Measurements from ENCODE around the gene LIN54. TPM values are rescaled to one million over a fixed set of nuclear protein-coding genes. Genes with fewer than 3 reads are reported as not detected.
"Not testable (repeated sequence)": the region's sequence is repeated elsewhere in the genome, so short reads cannot be mapped to it uniquely, and the experiment has no call there.

LIN54 gene
- total and polyA plus RNA-seq, 2 of the 4 experiments (the other 2 are of a cell fraction), result 5.3 to 26.9 TPM

DNA sequence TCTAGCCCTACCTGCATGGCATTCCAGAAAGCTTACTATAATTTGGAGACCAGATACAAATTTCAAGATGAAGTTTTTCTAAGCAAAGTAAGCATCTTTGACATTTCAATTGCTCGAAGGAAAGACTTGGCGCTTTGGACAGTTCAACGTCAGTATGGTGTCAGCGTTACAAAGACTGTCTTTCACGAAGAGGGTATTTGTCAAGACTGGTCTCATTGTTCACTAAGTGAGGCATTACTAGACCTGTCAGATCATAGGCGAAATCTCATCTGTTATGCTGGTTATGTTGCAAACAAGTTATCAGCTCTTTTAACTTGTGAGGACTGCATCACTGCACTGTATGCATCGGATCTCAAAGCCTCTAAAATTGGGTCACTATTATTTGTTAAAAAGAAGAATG is 92.5 kb downstream of the LIN54 start:
- H2AFZ ChIP-seq (replicated peaks; ENCODE audit: low read length, poor library complexity), result no peak overlapping the region
- no peak overlapping the region for H2BK120ac ChIP-seq (ENCODE audit: low read depth, low read length)
- no peak overlapping the region for H3K18ac ChIP-seq (ENCODE audit: low read depth, low read length)
- no peak overlapping the region for H2BK15ac ChIP-seq (ENCODE audit: low read depth, low read length)
- peaks cover 1% of the 10 kb centered on the region; the same call in 1 of the 2 replicates for H3K36me3 ChIP-seq (ENCODE audit: control insufficient read depth, insufficient read depth, low read length)
- H4K91ac ChIP-seq (ENCODE audit: insufficient read depth, low read depth, low read length), result no peak overlapping the region
- ATAC-seq (ENCODE audit: low read depth) (no peak), DNase-seq (no peak)
- no peaks in the 10 kb centered on the region for H3K9me3 ChIP-seq (ENCODE audit: control insufficient read depth, insufficient read depth, low read length)
- H4K20me1 ChIP-seq (ENCODE audit: insufficient read depth, low read length), result no peaks in the 10 kb centered on the region
- no peaks in the 10 kb centered on the region for H3K9me1 ChIP-seq (ENCODE audit: insufficient read depth, low read length)
- in situ Hi-C loops (cut with MboI; ENCODE audit: low sequenced_read_pairs), result no loop called here
- no peak overlapping the region for H4K8ac ChIP-seq (ENCODE audit: low read depth in 2 of 2, low read length in 2 of 2)
- no peak overlapping the region for H4K5ac ChIP-seq (ENCODE audit: low read depth, low read length)
- 98% methylated on average over 6 of the region's 7 CpGs; no CpG with 5 or more reads in 1 of the 2 experiments for WGBS, 2 experiments (ENCODE audit: extremely low coverage in 2 of 2, insufficient read length in 1 of 2)
- H2AK5ac ChIP-seq (ENCODE audit: low read depth, low read length), result no peak overlapping the region
- dilution Hi-C loops (cut with HindIII; ENCODE audit: low sequenced_read_pairs, unreplicated experiment), result no loop called here
- intact Hi-C loops (cut with micrococcal nuclease), result no loop called here
- H3K14ac ChIP-seq (replicated peaks; ENCODE audit: low read depth, low read length), result no peak overlapping the region
- no peaks in the 10 kb centered on the region for H3K27me3 ChIP-seq (ENCODE audit: control insufficient read depth, insufficient read depth, low read length)
- H3K27ac ChIP-seq (ENCODE audit: insufficient read depth, low read length), result no peak overlapping the region
- H3K4ac ChIP-seq (ENCODE audit: low read depth, low read length), result no peak overlapping the region
- no peak overlapping the region for H3K56ac ChIP-seq (ENCODE audit: extremely low read depth, insufficient read depth, low read length)
- no TSS peak for BruUV-seq (replicated peaks)
- CTCF ChIA-PET, result no interaction called here
- no peak overlapping the region for H2BK20ac ChIP-seq (ENCODE audit: low read depth, low read length)
- POLR2A ChIA-PET (ENCODE audit: unreplicated experiment), result interaction anchor here (0.5 kb wide), 1 partner anchor 13 kb away, joined by 3 read pairs; no protein-coding TSS in a partner anchor
- no peaks in the 10 kb centered on the region for H3K79me1 ChIP-seq (ENCODE audit: low read depth in 1 of 2, low read length in 2 of 2)
- H3K9ac ChIP-seq (ENCODE audit: low read depth, low read length), result no peak overlapping the region
- no peak overlapping the region for H3K4me2 ChIP-seq (ENCODE audit: low read depth, low read length)
- TF ChIP-seq RCOR1 (IDR thresholded peaks at IDR 0.05; ENCODE audit: insufficient replicate concordance, low read length), result no peak
- no peak for TF ChIP-seq POLR2A (IDR thresholded peaks at IDR 0.05; ENCODE audit: low read depth, low read length)
- TF ChIP-seq ELK1 (IDR thresholded peaks at IDR 0.05; ENCODE audit: borderline replicate concordance, low read depth, low read length), result no peak
- TF ChIP-seq MAZ (IDR thresholded peaks at IDR 0.05; ENCODE audit: borderline replicate concordance, low read depth, low read length), result no peak
- TF ChIP-seq FOS (IDR thresholded peaks at IDR 0.05; ENCODE audit: low read depth, low read length), result no peak
- no peak overlapping the region for H2BK5ac ChIP-seq (ENCODE audit: low read depth, low read length, poor library complexity, severe bottlenecking)
- H2AK9ac ChIP-seq (replicated peaks; ENCODE audit: low read depth, low read length, poor library complexity), result no peak overlapping the region
- no peaks in the 10 kb centered on the region for H3K4me1 ChIP-seq (ENCODE audit: control insufficient read depth, insufficient read depth, low read length)
- no peak overlapping the region for H3K4me3 ChIP-seq (ENCODE audit: insufficient read depth, low read depth, low read length)
- no peak overlapping the region for H3K23ac ChIP-seq (ENCODE audit: low read depth, low read length)

- H3K4me2 ChIP-seq (ENCODE audit: low read depth, low read length); H3K4me1 ChIP-seq (ENCODE audit: control insufficient read depth, insufficient read depth, low read length); H2BK20ac ChIP-seq (ENCODE audit: low read depth, low read length); H2AK9ac ChIP-seq (replicated peaks; ENCODE audit: low read depth, low read length, poor library complexity); ATAC-seq (ENCODE audit: low read depth); H4K91ac ChIP-seq (ENCODE audit: insufficient read depth, low read depth, low read length); H3K27ac ChIP-seq (ENCODE audit: insufficient read depth, low read length); H3K36me3 ChIP-seq (ENCODE audit: control insufficient read depth, insufficient read depth, low read length); H2AFZ ChIP-seq (replicated peaks; ENCODE audit: low read length, poor library complexity); DNase-seq; H3K23ac ChIP-seq (ENCODE audit: low read depth, low read length); BruUV-seq (replicated peaks); intact Hi-C loops (cut with micrococcal nuclease); H3K27me3 ChIP-seq (ENCODE audit: control insufficient read depth, insufficient read depth, low read length); H3K4me3 ChIP-seq (ENCODE audit: insufficient read depth, low read depth, low read length); H2BK15ac ChIP-seq (ENCODE audit: low read depth, low read length); H3K14ac ChIP-seq (replicated peaks; ENCODE audit: low read depth, low read length); H3K79me1 ChIP-seq (ENCODE audit: low read depth in 1 of 2, low read length in 2 of 2); H3K9ac ChIP-seq (ENCODE audit: low read depth, low read length); H2BK120ac ChIP-seq (ENCODE audit: low read depth, low read length); POLR2A ChIA-PET (ENCODE audit: unreplicated experiment); in situ Hi-C loops (cut with MboI; ENCODE audit: low sequenced_read_pairs); H2AK5ac ChIP-seq (ENCODE audit: low read depth, low read length); H4K20me1 ChIP-seq (ENCODE audit: insufficient read depth, low read length); H3K56ac ChIP-seq (ENCODE audit: extremely low read depth, insufficient read depth, low read length); H3K4ac ChIP-seq (ENCODE audit: low read depth, low read length); H4K5ac ChIP-seq (ENCODE audit: low read depth, low read length); H2BK5ac ChIP-seq (ENCODE audit: low read depth, low read length, poor library complexity, severe bottlenecking); H3K9me3 ChIP-seq (ENCODE audit: control insufficient read depth, insufficient read depth, low read length); H3K18ac ChIP-seq (ENCODE audit: low read depth, low read length); H3K9me1 ChIP-seq (ENCODE audit: insufficient read depth, low read length); dilution Hi-C loops (cut with HindIII; ENCODE audit: low sequenced_read_pairs, unreplicated experiment); H4K8ac ChIP-seq (ENCODE audit: low read depth in 2 of 2, low read length in 2 of 2): not testable (repeated sequence)
- no CpG with 5 or more reads among the region's 2 CpGs for WGBS, 2 experiments (ENCODE audit: extremely low coverage in 2 of 2, insufficient read length in 1 of 2)
- CTCF ChIA-PET, result interaction anchor here (0.6 kb wide), 1 partner anchor 15 kb away, joined by 3 read pairs; no protein-coding TSS in a partner anchor
Observed at GRCh38 chr4:82913968-82914367, 96.7 kb downstream of the LIN54 start.

Data from IMR-90 (cell line).